HG02798 (cell line): Measurements from ENCODE around the gene WDR20.
"Not testable (repeated sequence)": the region's sequence is repeated elsewhere in the genome, so short reads cannot be mapped to it uniquely, and the experiment has no call there.

ENCODE experiments used
- ATAC-seq: cut with Tn5 transposase; IDR thresholded peaks from one replicate; pipeline ENCODE4 v1.9.1; 2021; ENCODE audit warnings: mild to moderate bottlenecking; ENCODE audit not compliant: unreplicated experiment, poor library complexity

WDR20 gene

GRCh38 chr14:102164241-102164641 lies 24.5 kb downstream of the WDR20 start:
- no peak for ATAC-seq

- ATAC-seq: no peak
Observed at GRCh38 chr14:102164965-102165364, 25.3 kb downstream of the WDR20 start.

GRCh38 chr14:102170061-102170460 lies 30.4 kb downstream of the WDR20 start:
- ATAC-seq: no peak

GRCh38 chr14:102171173-102172020 lies 31.7 kb downstream of the WDR20 start:
- no peak for ATAC-seq

GRCh38 chr14:102172021-102172272 lies 32.2 kb downstream of the WDR20 start:
- ATAC-seq: not testable (repeated sequence)

GRCh38 chr14:102172721-102173120 lies 33.0 kb downstream of the WDR20 start:
- ATAC-seq: not testable (repeated sequence)

GRCh38 chr14:102177161-102177560 lies 37.5 kb downstream of the WDR20 start:
- no peak for ATAC-seq

- ATAC-seq: no peak
Observed at GRCh38 chr14:102178806-102179205, 39.1 kb downstream of the WDR20 start.

- no peak for ATAC-seq
Observed at GRCh38 chr14:102180248-102180998, 40.7 kb downstream of the WDR20 start.

- no peak for ATAC-seq
Observed at GRCh38 chr14:102181187-102181586, 41.5 kb downstream of the WDR20 start.

GRCh38 chr14:102182190-102182589 lies 42.5 kb downstream of the WDR20 start:
- ATAC-seq: no peak

- no peak for ATAC-seq
Observed at GRCh38 chr14:102182936-102183619, 43.4 kb downstream of the WDR20 start.

GRCh38 chr14:102183886-102184285 lies 44.2 kb downstream of the WDR20 start:
- no peak for ATAC-seq

- no peak for ATAC-seq
Observed at GRCh38 chr14:102184316-102185035, 44.8 kb downstream of the WDR20 start.

- ATAC-seq: no peak
Observed at GRCh38 chr14:102185360-102185759, 45.7 kb downstream of the WDR20 start.

GRCh38 chr14:102187044-102187443 lies 47.3 kb downstream of the WDR20 start:
- no peak for ATAC-seq

- ATAC-seq: no peak
Observed at GRCh38 chr14:102187568-102188001, 47.9 kb downstream of the WDR20 start.

- ATAC-seq: no peak
Observed at GRCh38 chr14:102188187-102188586, 48.5 kb downstream of the WDR20 start.

- ATAC-seq: no peak
Observed at GRCh38 chr14:102189874-102190273, 50.2 kb downstream of the WDR20 start.

GRCh38 chr14:102192840-102193502 lies 53.3 kb downstream of the WDR20 start:
- ATAC-seq: no peak
